ENCODE results near the gene SPON1. TPM values are rescaled to one million over a fixed set of nuclear protein-coding genes. Genes with fewer than 3 reads are reported as not detected.

The SPON1 gene
- total RNA-seq, 4 donors from 2014 or later: 8.0 to 16.1 (median 11.3) TPM

DNA sequence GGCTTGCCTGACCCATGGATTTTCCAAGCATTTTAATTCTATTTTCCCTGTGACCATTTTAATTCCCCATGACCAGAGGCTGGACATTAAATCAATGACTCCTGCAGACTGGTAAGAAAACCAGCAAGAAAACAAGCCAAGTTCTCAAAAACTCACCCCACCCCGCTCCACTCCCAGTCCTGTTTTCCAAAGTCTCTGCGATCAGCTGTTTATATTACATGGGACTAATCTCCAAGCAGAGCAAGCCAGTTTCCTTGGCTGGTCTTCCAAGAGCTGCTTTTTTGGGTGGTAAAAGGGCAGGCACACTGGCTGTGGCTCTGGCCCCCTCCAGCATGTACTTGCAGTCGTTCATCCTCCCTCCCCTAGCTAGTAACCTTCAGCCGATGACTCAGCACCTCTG, 298.5 kb downstream of the SPON1 start:
- Histone ChIP-seq H3K4me1 (no peaks in the 10 kb centered on the region), H3K27me3 (peaks cover 7% of the 10 kb centered on the region), H3K27ac (no peak overlapping the region), H3K36me3 (no peaks in the 10 kb centered on the region), H3K4me3 (no peak overlapping the region), H3K9me3 (no peaks in the 10 kb centered on the region)
- TF ChIP-seq EP300 (IDR thresholded peaks at IDR 0.05) (no peak), POLR2A (IDR thresholded peaks at IDR 0.05) (no peak), POLR2AphosphoS5 (IDR thresholded peaks at IDR 0.05) (no peak), CTCF (IDR thresholded peaks at IDR 0.05) (no peak)
- no peak for DNase-seq (ENCODE audit: low spot score in 2 of 2)
- 61% methylated on average over 4 of the region's 4 CpGs for WGBS

DNA sequence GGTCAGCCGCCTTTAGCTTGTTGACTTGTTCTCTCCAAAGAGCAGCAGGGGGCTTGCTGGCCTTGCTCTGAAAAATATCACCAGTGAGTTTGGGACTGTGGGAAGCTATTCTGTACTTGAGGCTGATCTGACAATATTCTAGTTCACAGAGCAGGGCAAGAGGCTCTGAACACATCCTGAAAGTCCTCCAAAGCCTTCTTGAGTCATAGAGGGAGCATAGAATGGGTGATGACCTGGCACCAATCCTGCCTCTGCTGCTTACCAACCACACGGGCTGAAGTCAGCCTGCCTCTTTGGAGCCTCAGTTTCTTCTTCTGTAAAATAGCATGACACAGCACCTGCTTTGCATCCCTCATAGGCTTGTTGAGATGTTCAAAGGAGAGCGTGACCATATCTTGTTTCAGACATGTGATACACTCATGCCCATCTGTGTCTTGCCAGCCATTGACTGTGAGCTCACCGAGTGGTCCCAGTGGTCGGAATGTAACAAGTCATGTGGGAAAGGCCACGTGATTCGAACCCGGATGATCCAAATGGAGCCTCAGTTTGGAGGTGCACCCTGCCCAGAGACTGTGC, 299.8 kb downstream of the SPON1 start:
- Histone ChIP-seq H3K4me3 (no peak overlapping the region), H3K36me3 (no peaks in the 10 kb centered on the region), H3K27me3 (peaks cover 7% of the 10 kb centered on the region), H3K9me3 (no peaks in the 10 kb centered on the region), H3K27ac (no peak overlapping the region), H3K4me1 (no peaks in the 10 kb centered on the region)
- DNase-seq (ENCODE audit: low spot score in 2 of 2): no peak
- no peak for TF ChIP-seq CTCF (IDR thresholded peaks at IDR 0.05)
- TF ChIP-seq POLR2AphosphoS5 (IDR thresholded peaks at IDR 0.05): no peak
- no peak for TF ChIP-seq POLR2A (IDR thresholded peaks at IDR 0.05)
- no peak for TF ChIP-seq EP300 (IDR thresholded peaks at IDR 0.05)
- WGBS: 92% methylated on average over 8 of the region's 8 CpGs

- Histone ChIP-seq H3K4me3 (no peak overlapping the region), H3K36me3 (no peaks in the 10 kb centered on the region), H3K27ac (no peak overlapping the region), H3K4me1 (no peaks in the 10 kb centered on the region), H3K9me3 (no peaks in the 10 kb centered on the region), H3K27me3 (no peaks in the 10 kb centered on the region)
- 95% methylated on average over 2 of the region's 2 CpGs for WGBS
- no peak for DNase-seq (ENCODE audit: low spot score in 2 of 2)
- no peak for TF ChIP-seq POLR2A (IDR thresholded peaks at IDR 0.05)
- no peak for TF ChIP-seq EP300 (IDR thresholded peaks at IDR 0.05)
These were observed 302.4 kb downstream of the SPON1 start for GRCh38 chr11:14264966-14265365.

- no peaks in the 10 kb centered on the region for H3K9me3 ChIP-seq
- TF ChIP-seq EP300 (IDR thresholded peaks at IDR 0.05) (no peak), POLR2A (IDR thresholded peaks at IDR 0.05) (no peak), POLR2AphosphoS5 (IDR thresholded peaks at IDR 0.05) (no peak), CTCF (IDR thresholded peaks at IDR 0.05) (no peak)
- no peak overlapping the region for H3K4me3 ChIP-seq
- no peak overlapping the region for H3K27ac ChIP-seq
- no peaks in the 10 kb centered on the region for H3K4me1 ChIP-seq
- H3K36me3 ChIP-seq: no peaks in the 10 kb centered on the region
- 90% methylated on average over 1 of the region's 1 CpG for WGBS
- no peak for DNase-seq (ENCODE audit: low spot score in 2 of 2)
- H3K27me3 ChIP-seq: no peaks in the 10 kb centered on the region
These were observed 304.1 kb downstream of the SPON1 start for GRCh38 chr11:14266622-14267021.

DNA sequence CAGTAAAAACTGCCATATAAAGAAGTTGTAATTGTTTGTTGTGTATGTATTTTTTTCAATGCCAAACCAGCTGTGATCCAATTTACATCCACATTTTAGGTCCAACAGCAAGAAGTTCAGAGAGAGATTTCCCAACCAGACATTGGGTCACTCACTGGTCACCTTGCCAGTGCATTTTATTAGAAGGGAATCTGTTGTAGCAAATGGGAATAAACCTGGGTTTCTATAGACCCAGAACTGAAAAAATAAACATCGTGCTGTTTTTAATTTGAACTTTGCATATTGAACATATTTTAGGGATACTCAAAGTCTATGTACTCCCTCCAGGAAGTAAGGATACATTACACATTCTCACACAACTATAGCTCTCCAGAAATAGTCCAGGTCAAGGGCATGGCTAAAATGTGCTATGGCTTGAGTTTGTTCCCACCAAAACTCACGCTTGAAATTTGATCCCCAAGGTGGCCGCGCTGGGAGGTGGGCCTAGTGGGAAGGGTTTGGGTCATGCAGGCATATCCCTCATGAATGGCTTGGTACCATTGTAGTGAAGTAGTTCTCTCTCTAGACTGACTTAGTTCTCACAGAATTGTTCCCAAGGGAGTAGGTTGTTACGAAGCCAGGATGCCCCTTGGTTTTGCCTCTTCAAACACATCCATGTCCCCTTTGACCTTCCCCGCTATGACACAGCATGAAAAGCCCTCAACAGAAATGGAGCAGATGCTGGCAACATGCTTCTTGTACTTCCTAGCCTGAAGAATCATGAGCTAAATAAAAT, 305.5 kb downstream of the SPON1 start:
- TF ChIP-seq POLR2A (IDR thresholded peaks at IDR 0.05) (no peak), POLR2AphosphoS5 (IDR thresholded peaks at IDR 0.05) (no peak)
- no peaks in the 10 kb centered on the region for H3K4me1 ChIP-seq
- H3K9me3 ChIP-seq: no peaks in the 10 kb centered on the region
- no peak overlapping the region for H3K4me3 ChIP-seq
- no peaks in the 10 kb centered on the region for H3K27me3 ChIP-seq
- H3K27ac ChIP-seq: no peak overlapping the region
- 87% methylated on average over 6 of the region's 6 CpGs for WGBS
- no peak for DNase-seq (ENCODE audit: low spot score in 2 of 2)
- H3K36me3 ChIP-seq: no peaks in the 10 kb centered on the region

- no peak for DNase-seq (ENCODE audit: low spot score in 2 of 2)
These were observed 307.4 kb downstream of the SPON1 start for GRCh38 chr11:14269692-14270573.

More at GRCh38 chr11:14269692-14270573, 307.4 kb downstream of the SPON1 start:
- H3K4me3 ChIP-seq: no peak overlapping the region
- TF ChIP-seq EP300 (IDR thresholded peaks at IDR 0.05) (no peak), CTCF (IDR thresholded peaks at IDR 0.05) (no peak), POLR2A (IDR thresholded peaks at IDR 0.05) (no peak), POLR2AphosphoS5 (IDR thresholded peaks at IDR 0.05) (no peak)
- no peaks in the 10 kb centered on the region for H3K9me3 ChIP-seq
- H3K36me3 ChIP-seq: no peaks in the 10 kb centered on the region
- H3K27me3 ChIP-seq: no peaks in the 10 kb centered on the region
- WGBS: 68% methylated on average over 5 of the region's 5 CpGs
- H3K27ac ChIP-seq: no peak overlapping the region
- H3K4me1 ChIP-seq: no peaks in the 10 kb centered on the region

Data from suprapubic skin (tissue), 4 donors.